Myometrial cell (primary cell): ENCODE results near the gene PLIN5. TPM values are rescaled to one million over a fixed set of nuclear protein-coding genes. Genes with fewer than 3 reads are reported as not detected.

Experiments
- total RNA-seq: library from RNA; depleted of rRNA; stranded (reverse); fragments of >200 nt; gene quantifications from 2 replicates; pipeline ENCODE4 v1.2.3, GENCODE V29; 2015

PLIN5 gene
- 0.18 TPM in 1 of 2 replicates, not detected in the other for total RNA-seq

GRCh38 chr19:4534836-4535658 is at the start of gene PLIN5:
Gene PLIN5 (minus strand): TSS chr19:4535224. CDS start chr19:4534074, 1,150 bp downstream.

GRCh38 chr19:4559569-4559968 is 24.5 kb upstream of the PLIN5 start, which contains the start of gene SEMA6B:
Gene SEMA6B (minus strand): TSS chr19:4559684. CDS start chr19:4558457, 1,227 bp downstream.

GRCh38 chr19:4539693-4540581 is 4.9 kb upstream of the PLIN5 start, which contains the start of gene LRG1:
Gene LRG1 (minus strand): TSS chr19:4540036. CDS start chr19:4540013, 23 bp downstream.

GRCh38 chr19:4518345-4519171 is 16.5 kb downstream of the PLIN5 start, which contains the start of gene PLIN4:
Gene PLIN4 (minus strand): TSS chr19:4518486. CDS start chr19:4518272, 214 bp downstream.

Other genes with a start within 250 kb of the PLIN5 start
- not detected in 2 replicates for gene TMIGD2, start 232.8 kb downstream of the PLIN5 start, total RNA-seq
- 5.2 and 14.4 TPM in 2 replicates for gene FSD1, start 230.6 kb downstream of the PLIN5 start, total RNA-seq
- gene STAP2, start 196.4 kb downstream of the PLIN5 start, total RNA-seq, result 18.4 and 20.2 TPM in 2 replicates
- gene MPND, start 191.7 kb downstream of the PLIN5 start, total RNA-seq, result 2.5 and 3.5 TPM in 2 replicates
- gene SH3GL1, start 134.7 kb downstream of the PLIN5 start, total RNA-seq, result 117 and 129 TPM in 2 replicates
- 9.5 and 17.2 TPM in 2 replicates for gene CHAF1A, start 132.6 kb downstream of the PLIN5 start, total RNA-seq
- gene UBXN6, start 77.4 kb downstream of the PLIN5 start, total RNA-seq, result 76.0 and 92.8 TPM in 2 replicates
- gene HDGFL2, start 62.9 kb downstream of the PLIN5 start, total RNA-seq, result 74.6 and 78.7 TPM in 2 replicates
- 0.71 and 1.2 TPM in 2 replicates for gene PLIN4, start 16.7 kb downstream of the PLIN5 start, total RNA-seq
- not detected in 2 replicates for gene LRG1, start 4.8 kb upstream of the PLIN5 start, total RNA-seq
- 0.53 and 0.86 TPM in 2 replicates for gene SEMA6B, start 24.5 kb upstream of the PLIN5 start, total RNA-seq
- gene TNFAIP8L1, start 104.3 kb upstream of the PLIN5 start, total RNA-seq, result 5.5 and 8.0 TPM in 2 replicates
- 254 and 310 TPM in 2 replicates for gene MYDGF, start 135.1 kb upstream of the PLIN5 start, total RNA-seq
- gene DPP9, start 188.6 kb upstream of the PLIN5 start, total RNA-seq, result 93.0 and 172 TPM in 2 replicates